ENCODE data around the gene CAMK2N2. TPM values are rescaled to one million over a fixed set of nuclear protein-coding genes. Genes with fewer than 3 reads are reported as not detected.
A peak's percentile ranks its signal among the peaks of the same experiment; 100 is the strongest.

CAMK2N2 gene
- total and polyA plus RNA-seq, 2 donors (not counting 1 experiment from before 2014, with no cell fraction given): not detected

GRCh38 chr3:184229394-184230080 is 31.8 kb downstream of the CAMK2N2 start, which contains the start of gene VWA5B2:
TSS of gene VWA5B2 (plus strand) at chr3:184229585. CDS start at chr3:184230529, 944 bp downstream.
- CTCF ChIA-PET: interaction anchor here (1.0 to 2.4 kb wide), 4 partner anchors 11 to 334 kb away, joined by 3 to 12 read pairs (median 5); no protein-coding TSS in a partner anchor
- Histone ChIP-seq H3K36me3 (replicated peaks in 1 of 2; ENCODE audit: control extremely low read depth in 1 of 2, control insufficient read depth in 1 of 2, extremely low read depth in 1 of 2, insufficient read depth in 2 of 2, low read length in 1 of 2) (no peaks in the 10 kb centered on the region), H2AFZ (ENCODE audit: insufficient read depth, low read depth, low read length, poor library complexity, severe bottlenecking) (peak within 1 kb of the TSS; percentile 82), H4K20me1 (ENCODE audit: control insufficient read depth, insufficient read depth, low read length, poor library complexity, severe bottlenecking) (no peaks in the 10 kb centered on the region), H3K4me3 (ENCODE audit: control extremely low read depth in 1 of 5, extremely low read depth in 1 of 5, insufficient read depth in 1 of 5, low read depth in 2 of 5, low read length in 4 of 5) (peak within 1 kb of the TSS; percentile 9 to 74 (median 59)), H3K4me1 (ENCODE audit: control insufficient read depth in 2 of 2, insufficient read depth in 2 of 2, low read length in 2 of 2) (peaks cover 15 to 25% of the 10 kb centered on the region in 2 donors), H3K79me2 (ENCODE audit: control insufficient read depth, insufficient read depth, low read length) (no peaks in the 10 kb centered on the region), H3K9me3 (ENCODE audit: control extremely low read depth in 1 of 3, control insufficient read depth in 2 of 3, insufficient read depth in 1 of 3, low read length in 2 of 3) (peaks cover 0 to 3% (median 0%) of the 10 kb centered on the region in 3 donors), H3K27ac (ENCODE audit: low read length in 2 of 2) (no peak within 1 kb of the TSS), H3K27me3 (replicated peaks in 1 of 4; ENCODE audit: control extremely low read depth in 1 of 4, control insufficient read depth in 3 of 4, insufficient read depth in 4 of 4, low read length in 3 of 4) (peaks cover 0 to 73% (median 39%) of the 10 kb centered on the region in 4 experiments), H3K9ac (ENCODE audit: low read length) (peak within 1 kb of the TSS; percentile 72), H3K4me2 (replicated peaks; ENCODE audit: low read depth, low read length, poor library complexity, severe bottlenecking) (peak within 1 kb of the TSS; percentile 100)
- ATAC-seq (ENCODE audit: low read depth) (peak; percentile 98), DNase-seq (peak; percentile 88)
- H3K4me3 Mint-ChIP-seq: peak within 1 kb of the TSS; percentile 85
- peaks cover 44% of the 10 kb centered on the region for H3K27me3 Mint-ChIP-seq
- TF ChIP-seq CTCF (IDR thresholded peaks at IDR 0.05) (peak; percentile 37), EZH2 (IDR thresholded peaks at IDR 0.05; ENCODE audit: borderline replicate concordance, insufficient read depth, low read depth, low read length, poor library complexity, severe bottlenecking) (no peak)
- no peak within 1 kb of the TSS for H3K27ac Mint-ChIP-seq
- H3K4me1 Mint-ChIP-seq: peaks cover 20% of the 10 kb centered on the region
- no peaks in the 10 kb centered on the region for H3K9me3 Mint-ChIP-seq (ENCODE audit: insufficient read depth)
- intact Hi-C loops (cut with micrococcal nuclease): loop anchor here (1.0 to 5.0 kb wide), 5 partner anchors 43 to 345 kb away; partner anchors contain the start of genes ABCF3, AP2M1, EIF2B5 and PARL
- under 1% methylated on average over 66 of the region's 66 CpGs for WGBS (ENCODE audit: insufficient coverage)
- POLR2A ChIA-PET: interaction anchor here (1.4 kb wide), 1 partner anchor 20 kb away, joined by 3 read pairs; the partner anchor contains the start of gene EEF1AKMT4
